MM.1S (cell line): ENCODE measurements around the gene SLC31A1.

ENCODE experiments used
- CTCF ChIP-seq: fragments of 300-600 bp; sonication (generic); IDR thresholded peaks from 2 replicates; pipeline ENCODE4 v1.5.1; 2016; ENCODE audit warnings: antibody characterized with exemption, low read length, mixed read lengths
- EZH2 ChIP-seq: fragments of 300-600 bp; sonication (generic); optimal IDR thresholded peaks from 2 replicates; pipeline ENCODE3; 2017; ENCODE audit warnings: low read depth, mild to moderate bottlenecking, antibody characterized with exemption, low read length, mixed read lengths

DNA sequence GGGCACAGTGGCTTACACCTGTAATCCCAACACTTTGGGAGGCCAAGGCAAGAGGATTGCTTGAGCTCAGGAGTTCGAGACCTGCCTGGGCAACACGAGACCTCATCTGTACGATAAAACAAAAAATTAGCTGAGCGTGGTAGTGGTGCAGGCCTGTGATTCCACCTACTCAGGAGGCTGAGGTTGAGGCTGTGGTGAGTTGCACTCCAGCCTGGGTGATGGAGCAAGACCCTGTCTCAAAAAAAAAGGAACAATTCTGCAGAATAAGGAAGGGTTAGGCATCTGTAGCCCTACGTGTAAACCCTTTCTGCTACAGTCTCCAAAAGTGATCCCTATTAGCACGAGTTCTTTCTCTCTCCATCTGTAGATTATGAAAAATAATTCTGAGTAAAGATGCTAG lies 34.1 kb downstream of the SLC31A1 start:
- TF ChIP-seq CTCF (no peak), EZH2 (no peak)
